ENCODE measurements around the gene ZFAND4. TPM values are rescaled to one million over a fixed set of nuclear protein-coding genes. Genes with fewer than 3 reads are reported as not detected.

The ZFAND4 gene
- total RNA-seq, 1 experiment from 2014 or later, result 15.5 TPM

- no peaks in the 10 kb centered on the region for H3K9me3 ChIP-seq (ENCODE audit: control insufficient read depth in 1 of 2, insufficient read depth in 1 of 2, low read depth in 1 of 2, low read length in 2 of 2)
- peaks cover 8% of the 10 kb centered on the region for H3K79me2 ChIP-seq (ENCODE audit: insufficient read depth, low read length)
- DNase-seq (ENCODE audit: low read depth, low spot score) (no peak), ATAC-seq (no peak)
- H3K36me3 ChIP-seq (ENCODE audit: control insufficient read depth in 1 of 2, insufficient read depth in 2 of 2, low read length in 2 of 2), result no peaks in the 10 kb centered on the region
- no peak overlapping the region for H3K27ac ChIP-seq (ENCODE audit: low read depth, low read length)
- no peak overlapping the region for H3K4me2 ChIP-seq (ENCODE audit: low read length)
- TF ChIP-seq JUND (IDR thresholded peaks at IDR 0.05) (no peak), SRF (IDR thresholded peaks at IDR 0.05; ENCODE audit: low read depth) (no peak), YY1 (IDR thresholded peaks at IDR 0.05; ENCODE audit: extremely low read depth, insufficient replicate concordance, low read depth, low read length) (no peak), SP1 (IDR thresholded peaks at IDR 0.05; ENCODE audit: low read depth) (no peak), SIN3A (IDR thresholded peaks at IDR 0.05; ENCODE audit: low read depth) (no peak), REST (IDR thresholded peaks at IDR 0.05; ENCODE audit: low read depth) (no peak), POLR2A (IDR thresholded peaks at IDR 0.05; ENCODE audit: borderline replicate concordance, extremely low read depth, insufficient read depth, insufficient read length) (no peak), RAD21 (IDR thresholded peaks at IDR 0.05; ENCODE audit: low read depth) (no peak), POLR2AphosphoS5 (IDR thresholded peaks at IDR 0.05; ENCODE audit: low read depth, low read length) (no peak)
- ChIA-PET CTCF (no interaction called here), POLR2A (no interaction called here), RAD21 (ENCODE audit: low non-redundant PET in 1 of 2, low total read pairs in 2 of 2, uncharacterized antibody in 2 of 2, unreplicated experiment in 2 of 2) (no interaction called here)
- BruUV-seq (replicated peaks), result no TSS peak
- H3K4me1 ChIP-seq (ENCODE audit: control insufficient read depth in 1 of 2, insufficient read depth in 2 of 2, low read length in 2 of 2), result peaks cover 5 to 16% of the 10 kb centered on the region in 2 experiments; a peak in 3 of 4 replicates
- no peak overlapping the region for H3K9ac ChIP-seq (ENCODE audit: low read length)
- intact Hi-C loops (cut with micrococcal nuclease), result loop anchor here (10.0 kb wide), 1 partner anchor 441 kb away; no protein-coding TSS in a partner anchor
- no peak overlapping the region for H2AFZ ChIP-seq (ENCODE audit: low read depth, low read length, poor library complexity, severe bottlenecking)
- H3K27me3 ChIP-seq (ENCODE audit: insufficient read depth, low read length), result no peaks in the 10 kb centered on the region
- H3K9me2 ChIP-seq (ENCODE audit: insufficient read depth), result no peaks in the 10 kb centered on the region
- H4K20me1 ChIP-seq (ENCODE audit: insufficient read depth), result no peaks in the 10 kb centered on the region
- no peak overlapping the region for H3K4me3 ChIP-seq (replicated peaks in 1 of 2; ENCODE audit: low read depth in 1 of 2, low read length in 2 of 2)
These were observed 2.8 kb upstream of the ZFAND4 start for GRCh38 chr10:45675388-45675787.
